ENCODE data around the gene ATAD1. TPM values are rescaled to one million over a fixed set of nuclear protein-coding genes. Genes with fewer than 3 reads are reported as not detected.

ATAD1 gene
- total and polyA plus RNA-seq, 9 of the 15 experiments (the other 6 are each of a cell fraction or from before 2014, with no cell fraction given) = 11.3 to 33.8 (median 27.3) TPM

GRCh38 chr10:87764072-87764934 is 53.7 kb downstream of the ATAD1 start (continued):
- no peak for TF ChIP-seq GTF2B (IDR thresholded peaks at IDR 0.05; ENCODE audit: extremely low read depth, insufficient read length)
- no peak for TF ChIP-seq ZNF583 (CRISPR knock-in tag; IDR thresholded peaks at IDR 0.05)
- no peak for TF ChIP-seq USF1 (CRISPR knock-in tag; IDR thresholded peaks at IDR 0.05)

GRCh38 chr10:87763086-87763861 is 54.8 kb downstream of the ATAD1 start:
- Histone ChIP-seq H3K27ac (ENCODE audit: extremely low read depth, low read depth, low read length) (no peak overlapping the region), H3K79me2 (ENCODE audit: control insufficient read depth, insufficient read depth, low read length) (no peaks in the 10 kb centered on the region), H3K9me3 (replicated peaks; ENCODE audit: control insufficient read depth, insufficient read depth, low read depth, low read length) (no peaks in the 10 kb centered on the region), H4K20me1 (replicated peaks; ENCODE audit: control insufficient read depth, insufficient read depth, low read length) (no peaks in the 10 kb centered on the region), H3K4me1 (replicated peaks in 1 of 2; ENCODE audit: control insufficient read depth in 2 of 2, insufficient read depth in 2 of 2, low read length in 2 of 2) (peaks cover 3 to 6% of the 10 kb centered on the region in 2 experiments; a peak in 3 of 5 replicates), H3K4me2 (ENCODE audit: insufficient read depth, low read length) (no peak overlapping the region), H3K4me3 (no peak overlapping the region), H3K36me3 (ENCODE audit: control insufficient read depth, insufficient read depth, low read length) (peaks cover 48% of the 10 kb centered on the region; the same call in 1 of the 3 replicates), H3K27me3 (ENCODE audit: control insufficient read depth in 2 of 2, insufficient read depth in 2 of 2, low read length in 2 of 2) (no peaks in the 10 kb centered on the region), H3K9ac (ENCODE audit: insufficient read depth in 1 of 2, low read depth in 2 of 2, low read length in 2 of 2) (no peak overlapping the region), H3K9me1 (ENCODE audit: control insufficient read depth, insufficient read depth, low read length) (no peaks in the 10 kb centered on the region), H2AFZ (ENCODE audit: low read depth, low read length) (no peak overlapping the region)
- 27% methylated on average over 5 of the region's 5 CpGs for WGBS (ENCODE audit: insufficient coverage, low coverage, missing lambda C conversion rate)
- no TSS peak for BruUV-seq (replicated peaks)
- DNase-seq (ENCODE audit: extremely low read depth in 1 of 4, low spot score in 3 of 4) = no peak
- CTCF ChIA-PET (ENCODE audit: low intra/inter-chr PET ratio) = no interaction called here
- FAIRE-seq = no peak
- POLR2A ChIA-PET = no interaction called here
- intact Hi-C loops (cut with micrococcal nuclease) = no loop called here
- ATAC-seq = peak; percentile 40; the same call in 2 of the 3 replicates
- in situ Hi-C loops (cut with MboI) = no loop called here
- TF ChIP-seq HMBOX1 (IDR thresholded peaks at IDR 0.05) = peak; percentile 33; the same call in 1 of the 2 replicates
- peak; percentile 45; the same call in 1 of the 2 replicates for TF ChIP-seq PKNOX1 (IDR thresholded peaks at IDR 0.05)
- TF ChIP-seq ZKSCAN3 (CRISPR knock-in tag; IDR thresholded peaks at IDR 0.05) = no peak
- peak; percentile 76 for TF ChIP-seq MEIS2 (IDR thresholded peaks at IDR 0.05; ENCODE audit: partially characterized antibody)
- no peak for TF ChIP-seq ZBTB9 (CRISPR knock-in tag; IDR thresholded peaks at IDR 0.05)
- TF ChIP-seq FOSL1 (tag; conservative IDR thresholded peaks at IDR 0.05) = peak; percentile 74
- no peak for TF ChIP-seq SAP30 (IDR thresholded peaks at IDR 0.05; ENCODE audit: borderline replicate concordance, insufficient read depth, low read depth, low read length, poor library complexity, severe bottlenecking)
- TF ChIP-seq MIER1 (IDR thresholded peaks at IDR 0.05; ENCODE audit: low read depth) = no peak
